ENCODE results near the gene AKAP13.

DNA sequence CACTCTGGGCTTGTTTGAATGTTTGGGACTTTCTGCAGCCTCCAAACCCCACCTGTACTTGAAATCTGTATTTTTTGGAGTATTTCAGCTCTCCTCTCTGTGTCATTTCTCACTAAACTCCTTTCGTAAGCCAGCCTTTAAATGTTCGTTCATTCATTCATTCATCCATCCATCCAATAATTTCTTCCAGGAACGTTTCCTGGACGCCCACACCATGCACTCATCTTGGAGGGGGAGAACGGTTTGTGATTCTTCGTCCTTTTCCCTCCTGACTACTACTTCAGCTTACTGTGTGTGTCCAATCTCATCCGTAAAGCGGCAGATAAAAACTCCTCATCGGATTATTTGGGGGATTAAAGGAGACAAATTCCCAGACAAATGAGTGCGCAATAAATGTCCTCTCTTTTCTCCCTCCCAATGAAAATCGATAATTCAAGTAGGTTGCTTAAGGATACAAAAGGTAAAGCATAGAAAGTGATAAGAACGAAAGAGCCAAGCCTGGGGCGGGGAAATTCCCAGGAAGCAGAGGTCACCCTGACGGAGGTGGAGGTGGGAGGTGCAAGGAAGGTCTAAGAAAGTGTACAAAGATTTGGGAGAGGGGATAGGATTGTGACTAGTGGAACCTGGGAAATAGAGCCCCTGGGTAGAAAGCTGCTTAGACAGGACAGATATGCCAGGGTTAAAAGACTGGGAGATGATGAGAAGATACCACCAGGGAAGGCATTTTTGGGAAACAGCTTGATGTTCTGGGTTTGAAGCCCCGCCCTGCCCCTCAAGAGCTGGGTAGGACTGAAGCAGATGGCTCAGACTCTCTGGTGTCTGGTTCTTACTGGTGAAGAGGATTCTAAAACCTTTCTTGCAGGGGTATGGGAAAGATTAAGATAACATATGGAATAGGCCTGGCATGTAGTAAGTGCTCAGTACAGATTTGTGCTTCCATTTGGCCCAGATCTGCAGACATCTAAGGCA, 415.2 kb downstream of the AKAP13 start:
- TF ChIP-seq, protein P1, sequence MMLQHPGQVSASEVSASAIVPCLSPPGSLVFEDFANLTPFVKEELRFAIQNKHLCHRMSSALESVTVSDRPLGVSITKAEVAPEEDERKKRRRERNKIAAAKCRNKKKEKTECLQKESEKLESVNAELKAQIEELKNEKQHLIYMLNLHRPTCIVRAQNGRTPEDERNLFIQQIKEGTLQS (IDR thresholded peaks at IDR 0.05; ENCODE audit: insufficient read depth, low read depth, low read length) = no peak
- no peak for TF ChIP-seq EZH2 (IDR thresholded peaks at IDR 0.05; ENCODE audit: low read depth, low read length, severe bottlenecking)
- TF ChIP-seq, protein P2, sequence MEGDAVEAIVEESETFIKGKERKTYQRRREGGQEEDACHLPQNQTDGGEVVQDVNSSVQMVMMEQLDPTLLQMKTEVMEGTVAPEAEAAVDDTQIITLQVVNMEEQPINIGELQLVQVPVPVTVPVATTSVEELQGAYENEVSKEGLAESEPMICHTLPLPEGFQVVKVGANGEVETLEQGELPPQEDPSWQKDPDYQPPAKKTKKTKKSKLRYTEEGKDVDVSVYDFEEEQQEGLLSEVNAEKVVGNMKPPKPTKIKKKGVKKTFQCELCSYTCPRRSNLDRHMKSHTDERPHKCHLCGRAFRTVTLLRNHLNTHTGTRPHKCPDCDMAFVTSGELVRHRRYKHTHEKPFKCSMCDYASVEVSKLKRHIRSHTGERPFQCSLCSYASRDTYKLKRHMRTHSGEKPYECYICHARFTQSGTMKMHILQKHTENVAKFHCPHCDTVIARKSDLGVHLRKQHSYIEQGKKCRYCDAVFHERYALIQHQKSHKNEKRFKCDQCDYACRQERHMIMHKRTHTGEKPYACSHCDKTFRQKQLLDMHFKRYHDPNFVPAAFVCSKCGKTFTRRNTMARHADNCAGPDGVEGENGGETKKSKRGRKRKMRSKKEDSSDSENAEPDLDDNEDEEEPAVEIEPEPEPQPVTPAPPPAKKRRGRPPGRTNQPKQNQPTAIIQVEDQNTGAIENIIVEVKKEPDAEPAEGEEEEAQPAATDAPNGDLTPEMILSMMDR (IDR thresholded peaks at IDR 0.05; ENCODE audit: control extremely low read depth in 1 of 3, insufficient read depth in 1 of 3, low read depth in 1 of 3, low read length in 3 of 3) = no peak
- no peak for TF ChIP-seq POLR2A (IDR thresholded peaks at IDR 0.05; ENCODE audit: control extremely low read depth in 1 of 2, low read depth in 2 of 2, low read length in 2 of 2)
- TF ChIP-seq SAP30 (IDR thresholded peaks at IDR 0.05; ENCODE audit: insufficient read depth, insufficient replicate concordance, low read length) = no peak
- no peak for TF ChIP-seq BRCA1 (IDR thresholded peaks at IDR 0.05; ENCODE audit: low read depth, low read length)
- no peak for TF ChIP-seq FOSL1 (IDR thresholded peaks at IDR 0.05; ENCODE audit: insufficient read depth, low read depth, low read length)
- TF ChIP-seq JUND (IDR thresholded peaks at IDR 0.05; ENCODE audit: low read length) = no peak

Measured in H1 (cell line).